A673 (cell line): ENCODE measurements around the gene TBC1D19. TPM values are rescaled to one million over a fixed set of nuclear protein-coding genes. Genes with fewer than 3 reads are reported as not detected.

Experiments
- BruUV-seq: library from RNA; stranded (reverse); fragments of 400-500 nt; replicated peaks from 2 replicates; lab custom pipeline; 2021; lab: Mats Ljungman, UMichigan
- CTCF ChIA-PET: fragments of 300-600 bp; sonication (Branson Sonifier 250); formaldehyde crosslinking; loops from one replicate; lab custom pipeline; 2022; ENCODE audit warnings: antibody characterized with exemption; lab: Charles Lee
- POLR2A ChIA-PET: fragments of 300-600 bp; sonication (Branson Sonifier 250); formaldehyde crosslinking; loops from one replicate; lab custom pipeline; 2022; ENCODE audit warnings: antibody characterized with exemption; ENCODE audit not compliant: low non-redundant PET; lab: Charles Lee
- DNase-seq: peaks from one replicate; pipeline ENCODE4 v3.0.0-alpha.2; 2015; ENCODE audit warnings: low spot score
- H3K27ac ChIP-seq: fragments of 200-600 bp; sonication (generic); 2 replicates; pipeline ENCODE4 v1.5.1; 2016; ENCODE audit warnings: mixed run types, low read depth, mild to moderate bottlenecking, mixed read lengths, antibody characterized with exemption, low read length; ENCODE audit not compliant: poor library complexity, severe bottlenecking
- H3K27me3 ChIP-seq: fragments of 200-600 bp; sonication (generic); replicated peaks from 2 replicates; pipeline ENCODE4 v1.6.1; 2017; ENCODE audit warnings: mixed run types, low read depth, mild to moderate bottlenecking, mixed read lengths, antibody characterized with exemption, low read length; ENCODE audit not compliant: insufficient read depth, poor library complexity
- H3K36me3 ChIP-seq: fragments of 200-600 bp; sonication (generic); 2 replicates; pipeline ENCODE4 v1.6.1; 2016; ENCODE audit warnings: mixed run types, mild to moderate bottlenecking, mixed read lengths, antibody characterized with exemption, low read length; ENCODE audit not compliant: insufficient read depth, poor library complexity, severe bottlenecking
- H3K4me1 ChIP-seq: fragments of 200-600 bp; sonication (generic); 2 replicates; pipeline ENCODE4 v1.6.1; 2017; ENCODE audit warnings: mixed run types, mild to moderate bottlenecking, mixed read lengths, antibody characterized with exemption, low read length; ENCODE audit not compliant: insufficient read depth, poor library complexity, severe bottlenecking
- H3K4me3 ChIP-seq: fragments of 200-600 bp; sonication (generic); 2 replicates; pipeline ENCODE4 v1.5.1; 2016; ENCODE audit warnings: low read depth, mixed run types, mild to moderate bottlenecking, mixed read lengths, low read length; ENCODE audit not compliant: poor library complexity, severe bottlenecking
- H3K9me3 ChIP-seq: fragments of 200-600 bp; sonication (generic); 2 replicates; pipeline ENCODE4 v1.6.1; 2016; ENCODE audit warnings: mixed run types, low read depth, mild to moderate bottlenecking, mixed read lengths, antibody characterized with exemption, low read length; ENCODE audit not compliant: poor library complexity, severe bottlenecking
- CTCF ChIP-seq: fragments of 300-800, 200-600 bp; sonication (generic); conservative IDR thresholded peaks from 2 replicates; pipeline ENCODE4 v1.5.1; 2017; ENCODE audit warnings: low read depth, mild to moderate bottlenecking, antibody characterized with exemption, low read length, moderate library complexity, mixed read lengths
- EZH2 ChIP-seq: fragments of 200-600 bp; sonication (generic); IDR thresholded peaks from 2 replicates; pipeline ENCODE4 v1.6.1; 2017; ENCODE audit warnings: borderline replicate concordance, low read depth, mild to moderate bottlenecking, mixed read lengths, antibody characterized with exemption, low read length; ENCODE audit not compliant: poor library complexity, severe bottlenecking
- intact Hi-C: fragments of 100-400 bp; cut with micrococcal nuclease; formaldehyde crosslinking; loops from one replicate; pipeline ENCODE4 v1.10.0; 2022; ENCODE audit not compliant: unreplicated experiment
- total RNA-seq: library from RNA; stranded (reverse); gene quantifications from 2 replicates; pipeline ENCODE4 v1.2.3, GENCODE V29; 2021

TBC1D19 gene
- total RNA-seq, 1 experiment from 2014 or later = 9.9 TPM

GRCh38 chr4:26782168-26782829 lies 198.4 kb downstream of the TBC1D19 start:
- Histone ChIP-seq H3K9me3 (no peaks in the 10 kb centered on the region), H3K27ac (no peak overlapping the region), H3K4me1 (peaks cover 34% of the 10 kb centered on the region), H3K4me3 (no peak overlapping the region), H3K36me3 (no peaks in the 10 kb centered on the region), H3K27me3 (no peaks in the 10 kb centered on the region)
- intact Hi-C loops = no loop called here
- POLR2A ChIA-PET = no interaction called here
- DNase-seq = no peak
- no peak for TF ChIP-seq CTCF
- TF ChIP-seq EZH2 = no peak
- CTCF ChIA-PET = no interaction called here
- BruUV-seq = no TSS peak

GRCh38 chr4:26782830-26783202 lies 198.9 kb downstream of the TBC1D19 start:
- Histone ChIP-seq H3K4me1 (peaks cover 39% of the 10 kb centered on the region), H3K4me3 (no peak overlapping the region), H3K36me3 (no peaks in the 10 kb centered on the region), H3K27ac (no peak overlapping the region), H3K27me3 (no peaks in the 10 kb centered on the region), H3K9me3 (no peaks in the 10 kb centered on the region)
- no TSS peak for BruUV-seq
- no peak for DNase-seq
- ChIA-PET CTCF (no interaction called here), POLR2A (no interaction called here)
- intact Hi-C loops = no loop called here
- no peak for TF ChIP-seq EZH2
- no peak for TF ChIP-seq CTCF

GRCh38 chr4:26784207-26784865 lies 200.5 kb downstream of the TBC1D19 start:
- H3K27me3 ChIP-seq = no peaks in the 10 kb centered on the region

More at GRCh38 chr4:26784207-26784865, 200.5 kb downstream of the TBC1D19 start:
- POLR2A ChIA-PET = no interaction called here
- CTCF ChIA-PET = no interaction called here
- H3K4me3 ChIP-seq = no peak overlapping the region
- peaks cover 51% of the 10 kb centered on the region for H3K4me1 ChIP-seq
- no peaks in the 10 kb centered on the region for H3K9me3 ChIP-seq
- no peak overlapping the region for H3K27ac ChIP-seq
- no TSS peak for BruUV-seq
- no peaks in the 10 kb centered on the region for H3K36me3 ChIP-seq
- intact Hi-C loops = no loop called here
- DNase-seq = no peak
- no peak for TF ChIP-seq EZH2
- TF ChIP-seq CTCF = no peak
